Activated CD8-positive, alpha-beta T cell treated with anti-CD3 and anti-CD28 coated beads for 36 hours (primary cell): ENCODE results near the gene ZNF185. TPM values are rescaled to one million over a fixed set of nuclear protein-coding genes. Genes with fewer than 3 reads are reported as not detected.

Source experiments
- ATAC-seq: fragments of 200-7000 bp; cut with Tn5 transposase; one replicate; pipeline ENCODE4 v1.10.0; 2021; ENCODE audit warnings: mild to moderate bottlenecking, moderate library complexity
- CTCF ChIA-PET: fragments of 350-600 bp; sonication (Branson Sonifier 250); formaldehyde crosslinking; loops from one replicate; lab custom pipeline; 2021; ENCODE audit warnings: antibody characterized with exemption; lab: Charles Lee
- POLR2A ChIA-PET: fragments of 350-600 bp; sonication (Branson Sonifier 250); formaldehyde crosslinking; loops from one replicate; lab custom pipeline; 2021; ENCODE audit warnings: antibody characterized with exemption; lab: Charles Lee
- DNase-seq: peaks from one replicate; pipeline ENCODE4 v3.0.0-alpha.2; 2020
- H3K27ac Mint-ChIP-seq: one replicate; pipeline ENCODE4 v1.8.0; 2021; ENCODE audit warnings: mild to moderate bottlenecking, mixed read lengths
- H3K27me3 Mint-ChIP-seq: one replicate; pipeline ENCODE4 v1.8.0; 2021; ENCODE audit warnings: mixed read lengths
- H3K36me3 Mint-ChIP-seq: one replicate; pipeline ENCODE4 v1.8.0; 2021; ENCODE audit warnings: low read depth, mixed read lengths
- H3K4me1 Mint-ChIP-seq: one replicate; pipeline ENCODE4 v1.8.0; 2021; ENCODE audit warnings: low read depth, mixed read lengths
- H3K4me3 Mint-ChIP-seq: one replicate; pipeline ENCODE4 v1.8.0; 2021; ENCODE audit warnings: mild to moderate bottlenecking, moderate library complexity, mixed read lengths
- H3K9me3 Mint-ChIP-seq: one replicate; pipeline ENCODE4 v1.8.0; 2021; ENCODE audit warnings: mixed read lengths
- CTCF ChIP-seq: fragments of 200-600 bp; IDR thresholded peaks from one replicate; pipeline ENCODE4 v1.8.0; 2022; ENCODE audit warnings: antibody characterized with exemption, mild to moderate bottlenecking
- intact Hi-C: fragments of 100-400 bp; cut with micrococcal nuclease; formaldehyde crosslinking; loops from one replicate; pipeline ENCODE4 v1.10.0; 2022
- total RNA-seq, 2 experiments: library from RNA; stranded (reverse); gene quantifications; one replicate each; pipeline ENCODE4 v1.2.3, GENCODE V29; 2021

Gene ZNF185
- total RNA-seq, 2 experiments from 2014 or later = 1.6 to 1.7 TPM

- ChIA-PET CTCF (interaction anchor here (0.8 kb wide), 1 partner anchor 16 kb away, joined by 3 read pairs; no protein-coding TSS in a partner anchor), POLR2A (no interaction called here)
- ATAC-seq (no peak), DNase-seq (no peak)
- H3K27ac Mint-ChIP-seq = no peak overlapping the region
- peaks cover 11% of the 10 kb centered on the region for H3K27me3 Mint-ChIP-seq
- H3K4me1 Mint-ChIP-seq = no peaks in the 10 kb centered on the region
- intact Hi-C loops = no loop called here
- no peak overlapping the region for H3K4me3 Mint-ChIP-seq
- H3K36me3 Mint-ChIP-seq = no peaks in the 10 kb centered on the region
- H3K9me3 Mint-ChIP-seq = no peaks in the 10 kb centered on the region
- no peak for TF ChIP-seq CTCF
These were observed 2.2 kb downstream of the ZNF185 start for GRCh38 chrX:152899874-152900719.

- ChIA-PET CTCF (no interaction called here), POLR2A (no interaction called here)
- intact Hi-C loops = no loop called here
- Mint-ChIP-seq H3K36me3 (no peaks in the 10 kb centered on the region), H3K27ac (no peak overlapping the region), H3K9me3 (no peaks in the 10 kb centered on the region), H3K4me3 (no peak overlapping the region), H3K27me3 (peaks cover 10% of the 10 kb centered on the region), H3K4me1 (no peaks in the 10 kb centered on the region)
- ATAC-seq (peak; percentile 22), DNase-seq (no peak)
- TF ChIP-seq CTCF = no peak
These were observed 3.1 kb downstream of the ZNF185 start for GRCh38 chrX:152900937-152901445.

GRCh38 chrX:152901816-152902501, 4.1 kb downstream of the ZNF185 start:
- no peaks in the 10 kb centered on the region for H3K9me3 Mint-ChIP-seq
- no peak overlapping the region for H3K4me3 Mint-ChIP-seq
- CTCF ChIA-PET = no interaction called here
- ATAC-seq (no peak), DNase-seq (no peak)
- TF ChIP-seq CTCF = no peak
- peaks cover 3% of the 10 kb centered on the region for H3K27me3 Mint-ChIP-seq
- H3K4me1 Mint-ChIP-seq = no peaks in the 10 kb centered on the region
- intact Hi-C loops = no loop called here
- H3K27ac Mint-ChIP-seq = no peak overlapping the region
- POLR2A ChIA-PET = no interaction called here
- no peaks in the 10 kb centered on the region for H3K36me3 Mint-ChIP-seq

- ChIA-PET CTCF (no interaction called here), POLR2A (no interaction called here)
- Mint-ChIP-seq H3K9me3 (no peaks in the 10 kb centered on the region), H3K27ac (no peak overlapping the region), H3K27me3 (peaks cover 4% of the 10 kb centered on the region), H3K36me3 (no peaks in the 10 kb centered on the region), H3K4me3 (no peak overlapping the region), H3K4me1 (no peaks in the 10 kb centered on the region)
- no peak for TF ChIP-seq CTCF
- ATAC-seq (no peak), DNase-seq (no peak)
- intact Hi-C loops = no loop called here
These were observed 4.6 kb downstream of the ZNF185 start for GRCh38 chrX:152902502-152902820.

GRCh38 chrX:152903589-152903988, 5.7 kb downstream of the ZNF185 start:
- no peak for TF ChIP-seq CTCF
- ATAC-seq (no peak), DNase-seq (no peak)
- POLR2A ChIA-PET = no interaction called here
- H3K27ac Mint-ChIP-seq = no peak overlapping the region
- H3K9me3 Mint-ChIP-seq = no peaks in the 10 kb centered on the region
- H3K27me3 Mint-ChIP-seq = peaks cover 4% of the 10 kb centered on the region
- H3K36me3 Mint-ChIP-seq = no peaks in the 10 kb centered on the region
- no peak overlapping the region for H3K4me3 Mint-ChIP-seq
- intact Hi-C loops = no loop called here
- no peaks in the 10 kb centered on the region for H3K4me1 Mint-ChIP-seq
- CTCF ChIA-PET = interaction anchor here (0.7 to 0.8 kb wide), 2 partner anchors 15 to 23 kb away, joined by 3 read pairs; no protein-coding TSS in a partner anchor
